AG04449 (cell line): ENCODE measurements around the gene LKAAEAR1.

Experiments
- CTCF ChIA-PET: fragments of 350-600 bp; formaldehyde crosslinking; extraction: SDS; loops from one replicate; lab custom pipeline; 2021; ENCODE audit warnings: antibody characterized with exemption; lab: Yijun Ruan, JAX
- POLR2A ChIA-PET: fragments of 400-600, 350-600 bp; formaldehyde crosslinking; extraction: SDS; loops from one replicate; lab custom pipeline; 2020; ENCODE audit warnings: antibody characterized with exemption, inconsistent platforms; lab: Yijun Ruan, JAX
- DNase-seq: peaks from one replicate; pipeline ENCODE4 v3.0.0-alpha.2; 2010; ENCODE audit warnings: low read depth, low spot score
- H3K4me3 ChIP-seq: 2 replicates; pipeline ENCODE4 v1.5.1; 2011; ENCODE audit warnings: low read depth, mild to moderate bottlenecking, control low read depth, low read length
- TF ChIP-seq, protein P1 (sequence below): IDR thresholded peaks from one replicate; pipeline ENCODE4 v1.5.1; 2011; ENCODE audit warnings: mild to moderate bottlenecking, moderate library complexity, low read length, control low read depth, inconsistent platforms; ENCODE audit not compliant: insufficient read depth; ENCODE audit errors: missing control alignments

Gene LKAAEAR1

DNA sequence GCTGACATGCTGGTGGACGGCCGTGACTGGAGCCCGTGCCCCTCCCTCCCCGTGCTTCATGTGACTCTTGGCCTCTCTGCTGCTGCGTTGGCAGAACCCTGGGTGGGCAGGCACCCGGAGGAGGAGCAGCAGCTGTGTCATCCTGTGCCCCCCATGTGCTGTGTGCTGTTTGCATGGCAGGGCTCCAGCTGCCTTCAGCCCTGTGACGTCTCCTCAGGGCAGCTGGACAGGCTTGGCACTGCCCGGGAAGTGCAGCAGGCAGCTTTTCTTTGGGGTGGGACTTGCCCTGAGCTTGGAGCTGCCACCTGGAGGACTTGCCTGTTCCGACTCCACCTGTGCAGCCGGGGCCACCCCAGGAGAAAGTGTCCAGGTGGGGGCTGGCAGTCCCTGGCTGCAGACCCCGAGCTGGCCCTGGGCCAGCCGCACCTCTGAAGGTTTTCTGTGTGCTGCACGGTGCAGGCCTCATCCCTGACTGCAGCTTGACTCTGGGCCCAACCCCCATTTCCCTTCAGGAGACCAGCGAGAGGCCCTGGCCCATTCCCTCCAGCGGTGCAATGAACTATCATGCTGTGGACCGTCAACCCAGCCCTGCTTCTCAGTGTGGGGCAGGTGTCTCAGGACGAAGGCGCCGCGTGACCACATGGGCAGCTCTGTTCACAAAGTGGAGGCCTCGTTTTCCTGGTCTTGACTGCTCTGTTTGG, 15.0 kb upstream of the LKAAEAR1 start:
- TF ChIP-seq, protein P1, sequence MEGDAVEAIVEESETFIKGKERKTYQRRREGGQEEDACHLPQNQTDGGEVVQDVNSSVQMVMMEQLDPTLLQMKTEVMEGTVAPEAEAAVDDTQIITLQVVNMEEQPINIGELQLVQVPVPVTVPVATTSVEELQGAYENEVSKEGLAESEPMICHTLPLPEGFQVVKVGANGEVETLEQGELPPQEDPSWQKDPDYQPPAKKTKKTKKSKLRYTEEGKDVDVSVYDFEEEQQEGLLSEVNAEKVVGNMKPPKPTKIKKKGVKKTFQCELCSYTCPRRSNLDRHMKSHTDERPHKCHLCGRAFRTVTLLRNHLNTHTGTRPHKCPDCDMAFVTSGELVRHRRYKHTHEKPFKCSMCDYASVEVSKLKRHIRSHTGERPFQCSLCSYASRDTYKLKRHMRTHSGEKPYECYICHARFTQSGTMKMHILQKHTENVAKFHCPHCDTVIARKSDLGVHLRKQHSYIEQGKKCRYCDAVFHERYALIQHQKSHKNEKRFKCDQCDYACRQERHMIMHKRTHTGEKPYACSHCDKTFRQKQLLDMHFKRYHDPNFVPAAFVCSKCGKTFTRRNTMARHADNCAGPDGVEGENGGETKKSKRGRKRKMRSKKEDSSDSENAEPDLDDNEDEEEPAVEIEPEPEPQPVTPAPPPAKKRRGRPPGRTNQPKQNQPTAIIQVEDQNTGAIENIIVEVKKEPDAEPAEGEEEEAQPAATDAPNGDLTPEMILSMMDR = no peak
- H3K4me3 ChIP-seq = no peak overlapping the region
- ChIA-PET POLR2A (no interaction called here), CTCF (interaction anchor here (1.0 to 1.5 kb wide), 3 partner anchors 20 to 60 kb away, joined by 3 to 6 read pairs (median 4); partner anchors contain the start of genes OPRL1 and RGS19)
- no peak for DNase-seq

DNA sequence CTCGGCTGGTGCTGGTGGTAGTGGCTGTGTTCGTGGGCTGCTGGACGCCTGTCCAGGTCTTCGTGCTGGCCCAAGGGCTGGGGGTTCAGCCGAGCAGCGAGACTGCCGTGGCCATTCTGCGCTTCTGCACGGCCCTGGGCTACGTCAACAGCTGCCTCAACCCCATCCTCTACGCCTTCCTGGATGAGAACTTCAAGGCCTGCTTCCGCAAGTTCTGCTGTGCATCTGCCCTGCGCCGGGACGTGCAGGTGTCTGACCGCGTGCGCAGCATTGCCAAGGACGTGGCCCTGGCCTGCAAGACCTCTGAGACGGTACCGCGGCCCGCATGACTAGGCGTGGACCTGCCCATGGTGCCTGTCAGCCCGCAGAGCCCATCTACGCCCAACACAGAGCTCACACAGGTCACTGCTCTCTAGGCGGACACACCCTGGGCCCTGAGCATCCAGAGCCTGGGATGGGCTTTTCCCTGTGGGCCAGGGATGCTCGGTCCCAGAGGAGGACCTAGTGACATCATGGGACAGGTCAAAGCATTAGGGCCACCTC, 14.3 kb upstream of the LKAAEAR1 start:
- CTCF ChIA-PET = interaction anchor here (1.5 kb wide), 1 partner anchor 21 kb away, joined by 6 read pairs; no protein-coding TSS in a partner anchor
- POLR2A ChIA-PET = no interaction called here

DNA sequence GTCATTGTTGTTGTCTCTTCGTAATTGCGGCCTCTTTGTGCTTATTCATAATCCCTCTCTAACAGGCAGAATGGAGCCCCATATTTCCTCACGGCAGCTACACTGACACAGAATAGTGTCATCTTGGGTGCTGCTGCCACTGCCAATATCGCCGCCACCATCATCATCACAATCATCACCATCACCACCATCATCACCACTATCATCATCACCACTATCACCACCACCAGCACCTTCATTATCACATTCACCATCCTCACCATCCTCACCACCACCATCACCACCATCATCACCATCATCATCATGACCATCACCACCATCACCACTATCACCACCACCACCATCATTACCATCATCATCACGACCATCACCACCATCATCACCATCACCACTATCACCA, 12.3 kb upstream of the LKAAEAR1 start:
- TF ChIP-seq, protein P1 = no peak
- DNase-seq = no peak
- no peak overlapping the region for H3K4me3 ChIP-seq
- ChIA-PET POLR2A (no interaction called here), CTCF (no interaction called here)

More for the DNA sequence above, 14.3 kb upstream of the LKAAEAR1 start:
- no peak overlapping the region for H3K4me3 ChIP-seq
- TF ChIP-seq, protein P1 = no peak
- no peak for DNase-seq

DNA sequence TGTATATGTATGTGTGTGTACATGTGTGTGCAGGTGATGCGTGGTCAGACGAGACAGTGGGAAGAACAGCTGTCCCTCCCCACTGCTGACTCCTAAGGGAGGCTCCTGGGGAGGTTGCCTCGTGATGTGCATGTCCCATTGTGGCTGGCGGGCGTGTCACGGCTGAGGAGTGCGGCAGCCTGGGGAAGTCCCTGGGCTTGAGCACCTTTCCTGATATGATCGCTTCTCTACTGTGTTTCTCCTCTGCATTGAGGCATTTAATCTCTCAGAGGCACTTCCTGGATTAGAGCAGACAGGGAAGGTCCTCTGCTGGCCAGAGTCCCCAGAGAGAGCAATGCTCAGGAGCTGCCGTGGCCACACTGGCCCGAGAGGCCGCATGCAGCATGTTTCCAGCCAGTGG, 11.7 kb upstream of the LKAAEAR1 start:
- POLR2A ChIA-PET = no interaction called here
- TF ChIP-seq, protein P1 = no peak
- DNase-seq = no peak
- CTCF ChIA-PET = no interaction called here
- H3K4me3 ChIP-seq = no peak overlapping the region

DNA sequence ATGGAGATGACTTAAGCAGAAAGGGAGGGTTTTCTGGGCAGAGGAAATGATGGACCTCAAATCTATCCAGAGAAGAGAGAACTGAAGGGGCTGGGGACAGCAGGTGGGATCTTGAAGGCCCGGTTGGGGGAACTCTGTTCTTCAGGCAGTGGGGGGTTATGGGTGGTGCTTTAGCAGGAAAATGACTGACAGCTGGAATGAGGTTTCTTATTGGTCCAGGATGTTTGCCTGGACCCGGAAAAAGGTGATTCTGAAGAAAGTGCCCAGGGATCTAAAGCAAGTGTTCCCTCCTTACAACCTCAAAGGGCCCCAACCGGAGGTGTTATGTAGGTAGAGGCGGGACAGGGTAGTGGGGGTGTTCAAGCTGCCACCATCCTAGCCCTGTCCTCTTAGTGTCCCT, 11.3 kb upstream of the LKAAEAR1 start:
- ChIA-PET CTCF (interaction anchor here (0.7 kb wide), 1 partner anchor 31 kb away, joined by 3 read pairs; no protein-coding TSS in a partner anchor), POLR2A (no interaction called here)
- TF ChIP-seq, protein P1 = no peak
- H3K4me3 ChIP-seq = no peak overlapping the region
- no peak for DNase-seq

DNA sequence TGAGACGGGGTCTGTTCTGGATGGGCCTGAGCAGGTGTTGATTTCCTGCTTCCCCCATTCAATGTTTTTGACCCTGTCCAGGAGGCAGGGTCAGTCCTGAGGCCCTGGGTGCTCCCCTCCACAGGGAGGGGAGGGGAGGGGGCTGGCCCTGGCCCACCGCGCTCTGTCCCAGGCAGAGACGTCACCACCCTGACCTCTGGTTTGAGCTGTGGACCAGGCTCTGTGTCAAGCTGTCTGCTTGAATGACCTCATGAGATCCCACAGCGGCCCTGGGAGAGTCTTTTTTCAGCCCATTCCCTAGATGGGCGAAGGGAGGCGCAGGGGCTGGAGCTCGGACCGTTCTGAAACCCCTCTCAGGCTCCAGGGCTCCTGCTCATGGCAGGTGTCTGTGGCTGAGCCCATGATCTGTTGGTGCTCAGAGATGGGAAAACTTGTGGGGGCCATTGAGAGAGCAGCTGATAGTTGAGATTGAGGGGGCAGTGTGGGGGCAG, 8.9 kb upstream of the LKAAEAR1 start:
- ChIA-PET POLR2A (no interaction called here), CTCF (no interaction called here)
- no peak for DNase-seq
- H3K4me3 ChIP-seq = no peak overlapping the region
- TF ChIP-seq, protein P1 = no peak
